HG03280 (cell line): ENCODE measurements around the gene ZNF594.
"Not testable (repeated sequence)": the region's sequence is repeated elsewhere in the genome, so short reads cannot be mapped to it uniquely, and the experiment has no call there.

Experiments
- ATAC-seq: cut with Tn5 transposase; IDR thresholded peaks from one replicate; pipeline ENCODE4 v1.9.1; 2021; ENCODE audit warnings: mild to moderate bottlenecking, moderate library complexity; ENCODE audit not compliant: unreplicated experiment

ZNF594 gene

GRCh38 chr17:5203178-5203907 is 11.7 kb upstream of the ZNF594 start:
- ATAC-seq = no peak

GRCh38 chr17:5201011-5201410 is 9.3 kb upstream of the ZNF594 start:
- ATAC-seq = no peak

- no peak for ATAC-seq
Measured at GRCh38 chr17:5200360-5200759, 8.7 kb upstream of the ZNF594 start.

GRCh38 chr17:5198472-5198871 is 6.8 kb upstream of the ZNF594 start:
- no peak for ATAC-seq

- no peak for ATAC-seq
Measured at GRCh38 chr17:5194346-5194745, 2.7 kb upstream of the ZNF594 start.

- no peak for ATAC-seq
Measured at GRCh38 chr17:5184288-5184687, 7.4 kb downstream of the ZNF594 start.

GRCh38 chr17:5183410-5183793 is 8.3 kb downstream of the ZNF594 start:
- no peak for ATAC-seq

GRCh38 chr17:5182597-5183409 is 8.9 kb downstream of the ZNF594 start:
- ATAC-seq = no peak

- ATAC-seq = no peak
Measured at GRCh38 chr17:5181509-5182305, 10.0 kb downstream of the ZNF594 start.

- no peak for ATAC-seq
Measured at GRCh38 chr17:5179003-5179402, 12.7 kb downstream of the ZNF594 start.

- ATAC-seq = not testable (repeated sequence)
Measured at GRCh38 chr17:5175027-5175426, 16.6 kb downstream of the ZNF594 start.

- not testable (repeated sequence) for ATAC-seq
Measured at GRCh38 chr17:5165791-5166564, 25.7 kb downstream of the ZNF594 start.

- no peak for ATAC-seq
Measured at GRCh38 chr17:5164436-5164835, 27.2 kb downstream of the ZNF594 start.

GRCh38 chr17:5161793-5162192 is 29.9 kb downstream of the ZNF594 start:
- ATAC-seq = not testable (repeated sequence)

- ATAC-seq = not testable (repeated sequence)
Measured at GRCh38 chr17:5160702-5161101, 31.0 kb downstream of the ZNF594 start.

GRCh38 chr17:5146122-5146521 is 45.5 kb downstream of the ZNF594 start:
- not testable (repeated sequence) for ATAC-seq

- ATAC-seq = not testable (repeated sequence)
Measured at GRCh38 chr17:5142877-5143276, 48.8 kb downstream of the ZNF594 start.

- no peak for ATAC-seq
Measured at GRCh38 chr17:5139458-5139732, 52.3 kb downstream of the ZNF594 start.

GRCh38 chr17:5138616-5139457 is 52.8 kb downstream of the ZNF594 start:
- no peak for ATAC-seq

GRCh38 chr17:5138198-5138544 is 53.5 kb downstream of the ZNF594 start:
- not testable (repeated sequence) for ATAC-seq
